Stimulated activated memory B cell treated with anti-CD40 and anti-IgM and Interleukin-4, amounts not matched to agents 10 μg/mL and 1 μg/mL and 100 μg/mL, for 72 hours (primary cell): ENCODE data around the gene GATA2.

Experiments
- ATAC-seq: fragments of 150-1000 bp; cut with Tn5 transposase; 2 replicates; pipeline ENCODE4 v1.10.0; 2021
- H3K27ac Mint-ChIP-seq: one replicate; pipeline ENCODE4 v1.8.0; 2022; ENCODE audit warnings: mild to moderate bottlenecking, mixed read lengths
- H3K27me3 Mint-ChIP-seq: one replicate; pipeline ENCODE4 v1.8.0; 2022; ENCODE audit warnings: mixed read lengths
- H3K36me3 Mint-ChIP-seq: one replicate; pipeline ENCODE4 v1.8.0; 2022; ENCODE audit warnings: mixed read lengths
- H3K4me1 Mint-ChIP-seq: one replicate; pipeline ENCODE4 v1.8.0; 2022; ENCODE audit warnings: mixed read lengths
- H3K4me3 Mint-ChIP-seq: one replicate; pipeline ENCODE4 v1.8.0; 2022; ENCODE audit warnings: mild to moderate bottlenecking, moderate library complexity, mixed read lengths
- H3K9me3 Mint-ChIP-seq: one replicate; pipeline ENCODE4 v1.8.0; 2022; ENCODE audit warnings: mixed read lengths

The GATA2 gene

GRCh38 chr3:128431803-128432300 is 61.1 kb downstream of the GATA2 start:
- no peak overlapping the region for H3K27ac Mint-ChIP-seq
- peaks cover 12% of the 10 kb centered on the region for H3K4me1 Mint-ChIP-seq
- H3K4me3 Mint-ChIP-seq = no peak overlapping the region
- no peak for ATAC-seq
- no peaks in the 10 kb centered on the region for H3K9me3 Mint-ChIP-seq
- H3K27me3 Mint-ChIP-seq = peaks cover 64% of the 10 kb centered on the region
- H3K36me3 Mint-ChIP-seq = peaks cover 6% of the 10 kb centered on the region

GRCh38 chr3:128430731-128431130 is 62.3 kb downstream of the GATA2 start:
- peaks cover 64% of the 10 kb centered on the region for H3K27me3 Mint-ChIP-seq

GRCh38 chr3:128430301-128430700 is 62.7 kb downstream of the GATA2 start:
- H3K4me1 Mint-ChIP-seq = peaks cover 12% of the 10 kb centered on the region
- peaks cover 64% of the 10 kb centered on the region for H3K27me3 Mint-ChIP-seq
- H3K4me3 Mint-ChIP-seq = no peak overlapping the region
- no peak for ATAC-seq
- peaks cover 6% of the 10 kb centered on the region for H3K36me3 Mint-ChIP-seq
- H3K27ac Mint-ChIP-seq = no peak overlapping the region
- H3K9me3 Mint-ChIP-seq = no peaks in the 10 kb centered on the region

More at GRCh38 chr3:128430731-128431130, 62.3 kb downstream of the GATA2 start:
- H3K27ac Mint-ChIP-seq = no peak overlapping the region
- no peak for ATAC-seq
- H3K4me1 Mint-ChIP-seq = peaks cover 12% of the 10 kb centered on the region
- no peaks in the 10 kb centered on the region for H3K9me3 Mint-ChIP-seq
- H3K4me3 Mint-ChIP-seq = no peak overlapping the region
- peaks cover 6% of the 10 kb centered on the region for H3K36me3 Mint-ChIP-seq

- Mint-ChIP-seq H3K9me3 (no peaks in the 10 kb centered on the region), H3K4me3 (no peak overlapping the region), H3K36me3 (peaks cover 6% of the 10 kb centered on the region), H3K27me3 (peaks cover 64% of the 10 kb centered on the region), H3K4me1 (peaks cover 12% of the 10 kb centered on the region), H3K27ac (no peak overlapping the region)
- no peak for ATAC-seq
Measured at GRCh38 chr3:128429751-128430150, 63.2 kb downstream of the GATA2 start.
